Esophagus squamous epithelium (tissue), 4 donors: ENCODE measurements around the gene GPR26.

Experiments
- CTCF ChIP-seq, 6 experiments: fragments of 450-650 bp in 4 of 6; fragments of 200-600 bp in 2 of 6; sonication (generic) in 2 of 6; IDR thresholded peaks; one replicate each; pipeline ENCODE4 v1.5.1; 2016 to 2019; ENCODE audit warnings: antibody characterized with exemption in 6 of 6, mild to moderate bottlenecking in 4 of 6, moderate library complexity in 4 of 6
- POLR2A ChIP-seq, 4 donors: fragments of 450-650 bp; IDR thresholded peaks; one replicate each; pipeline ENCODE4 v1.6.1; 2017; ENCODE audit warnings: antibody characterized with exemption in 4 of 4, mild to moderate bottlenecking in 4 of 4, moderate library complexity in 3 of 4

- no peak for TF ChIP-seq CTCF (IDR thresholded peaks at IDR 0.05)
- TF ChIP-seq POLR2A (IDR thresholded peaks at IDR 0.05): no peak
These were observed 9.7 kb downstream of the GPR26 start for GRCh38 chr10:123675811-123676210.
